Measurements from ENCODE around the gene KCNMB1.

The KCNMB1 gene, protein sequence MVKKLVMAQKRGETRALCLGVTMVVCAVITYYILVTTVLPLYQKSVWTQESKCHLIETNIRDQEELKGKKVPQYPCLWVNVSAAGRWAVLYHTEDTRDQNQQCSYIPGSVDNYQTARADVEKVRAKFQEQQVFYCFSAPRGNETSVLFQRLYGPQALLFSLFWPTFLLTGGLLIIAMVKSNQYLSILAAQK

DNA sequence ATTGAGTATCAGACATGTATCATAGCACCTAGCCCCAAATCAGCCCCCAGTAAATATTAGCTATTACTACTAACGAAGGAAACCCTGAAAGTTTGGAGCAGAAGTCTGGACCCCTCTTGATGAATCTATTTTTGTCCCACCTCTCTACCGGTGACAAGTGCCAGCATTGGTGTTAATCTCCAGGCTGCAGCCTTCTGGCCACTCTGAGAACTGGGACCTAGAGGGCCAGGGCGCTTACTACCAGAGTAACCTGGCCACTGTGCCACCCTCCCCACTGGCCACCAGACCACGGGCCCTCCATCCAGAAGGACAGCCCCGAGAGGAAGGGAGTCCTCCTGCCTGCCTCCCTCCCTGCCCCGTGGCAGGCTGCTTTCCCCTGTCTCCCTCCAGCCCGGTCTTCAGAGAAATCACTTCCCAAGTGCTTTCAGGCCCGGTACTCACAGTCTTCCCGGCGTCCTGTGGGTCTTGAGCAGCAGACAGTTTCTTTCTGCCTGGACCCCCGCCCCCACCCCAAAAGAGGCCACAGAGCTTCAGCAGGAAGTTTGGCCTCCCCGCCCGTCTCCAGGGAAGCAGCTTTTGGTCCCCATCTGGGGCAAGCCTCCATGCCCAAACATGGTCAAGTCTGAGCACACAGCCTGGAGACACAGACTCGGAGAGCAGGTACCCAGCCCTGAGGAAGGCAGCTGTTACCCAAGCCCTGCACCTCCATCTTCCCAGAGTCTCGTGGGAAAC lies at the start of gene KCNMB1:
Gene KCNMB1, minus strand, starts transcription at position 550 of the 732 bp plus-strand sequence. CDS start 3,920 bp downstream, outside the sequence.
- DNase-seq = no peak

DNA sequence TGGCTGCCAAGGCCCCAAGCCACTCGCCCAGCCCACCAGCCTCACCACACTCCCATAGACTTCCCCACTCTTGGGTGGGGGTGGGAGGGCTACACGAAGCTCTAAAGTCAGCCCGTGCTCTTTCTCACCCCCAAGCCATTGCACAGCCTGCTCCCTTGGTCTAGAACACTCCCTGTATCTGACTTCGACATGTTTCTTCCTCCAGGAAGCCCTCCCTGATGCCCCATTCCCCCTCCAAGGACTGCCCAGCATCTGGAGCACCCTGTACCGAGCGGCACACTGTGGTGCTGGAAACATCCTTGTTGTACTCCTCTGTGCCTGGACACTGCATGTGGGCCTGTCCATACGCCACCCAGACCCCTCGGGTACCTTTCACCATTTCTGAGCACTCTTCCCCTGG lies 49.4 kb upstream of the KCNMB1 start:
- no peak for DNase-seq

DNA sequence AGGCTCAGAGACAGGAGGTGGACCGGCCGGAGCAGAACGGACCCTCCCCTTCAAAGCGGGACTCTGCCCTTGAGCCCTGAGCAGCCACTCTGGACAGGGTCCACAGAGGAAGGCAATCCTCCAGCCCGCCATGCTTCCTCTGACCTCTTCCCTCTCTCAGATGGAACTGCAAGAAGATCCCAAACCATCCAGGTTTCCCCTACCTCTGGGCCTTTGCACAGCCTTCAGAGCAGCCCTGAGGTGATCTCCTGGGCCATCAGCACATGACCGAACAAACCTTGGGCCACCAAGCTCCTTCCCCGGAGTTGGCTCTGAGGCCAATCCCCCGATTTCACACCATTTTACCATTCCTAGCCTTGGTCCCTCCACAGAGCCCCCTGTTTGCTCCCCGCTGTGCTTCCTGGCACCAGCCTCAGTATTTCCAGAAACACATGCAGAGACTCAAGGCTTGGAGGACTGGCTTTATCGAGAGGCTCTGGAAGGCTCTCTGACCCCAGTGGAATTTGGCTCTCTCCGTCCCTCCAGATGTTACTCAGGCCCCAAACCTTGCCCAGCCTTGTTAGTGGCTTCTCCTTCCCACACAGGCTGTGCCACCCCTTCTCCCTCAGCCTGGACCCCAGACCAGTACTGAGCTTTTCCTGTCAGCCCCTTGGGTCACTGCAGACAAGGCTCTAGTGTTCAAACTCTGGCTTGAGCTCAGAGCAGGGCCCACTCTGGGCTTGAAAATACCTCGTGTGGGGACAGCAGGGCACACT lies 48.6 kb upstream of the KCNMB1 start:
- DNase-seq = no peak

DNA sequence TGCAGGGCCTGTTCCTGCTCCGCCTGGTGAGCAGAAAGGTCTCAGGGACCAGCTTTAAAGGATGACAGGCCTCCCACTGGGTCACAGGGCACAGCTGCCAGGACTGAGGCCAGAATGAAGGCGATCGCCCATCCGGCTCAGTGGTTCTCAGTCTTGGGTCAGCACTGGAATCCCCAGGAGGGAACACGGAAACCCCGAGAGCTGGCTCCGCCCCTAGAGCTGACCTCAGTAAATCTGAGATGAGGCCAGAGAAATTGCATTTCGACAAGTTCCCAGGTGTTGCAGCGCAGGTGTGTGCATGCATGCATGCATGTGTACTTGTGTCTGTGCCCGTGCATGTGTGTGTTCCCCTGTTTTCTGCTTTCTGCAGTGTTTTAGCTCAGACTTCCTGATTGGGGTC lies 47.2 kb upstream of the KCNMB1 start:
- DNase-seq = no peak

DNA sequence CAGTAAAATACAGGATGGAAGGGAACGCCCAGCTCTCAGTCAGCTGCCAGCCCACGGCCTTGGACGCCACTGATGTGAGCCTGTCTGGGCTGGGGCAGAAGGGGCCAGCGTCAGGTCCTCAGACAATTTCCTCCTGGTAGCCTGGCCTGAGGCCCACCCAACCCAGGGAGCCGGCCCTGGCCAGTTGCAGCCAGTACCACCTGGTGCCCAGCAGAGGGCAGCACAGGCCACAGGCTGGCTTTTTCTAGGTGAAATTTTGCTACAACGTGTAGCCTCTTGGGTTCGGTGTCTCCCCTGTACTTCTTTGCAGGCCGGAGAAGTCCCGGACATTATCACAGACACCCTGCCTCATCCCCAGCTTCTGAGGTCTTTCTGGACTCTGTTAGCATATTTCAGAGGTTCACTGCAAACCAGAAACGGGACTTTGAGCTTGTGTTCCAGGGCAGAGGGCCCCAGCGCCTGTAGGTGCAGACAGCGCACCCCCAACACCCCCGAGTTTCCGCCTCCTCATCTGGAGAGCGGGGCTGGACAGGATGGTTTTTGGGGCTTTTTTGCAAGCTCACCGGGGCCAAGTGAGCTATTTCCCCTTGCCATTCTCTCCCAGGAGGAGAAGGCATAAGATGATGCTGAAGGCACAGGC lies 45.9 kb upstream of the KCNMB1 start:
- no peak for DNase-seq

DNA sequence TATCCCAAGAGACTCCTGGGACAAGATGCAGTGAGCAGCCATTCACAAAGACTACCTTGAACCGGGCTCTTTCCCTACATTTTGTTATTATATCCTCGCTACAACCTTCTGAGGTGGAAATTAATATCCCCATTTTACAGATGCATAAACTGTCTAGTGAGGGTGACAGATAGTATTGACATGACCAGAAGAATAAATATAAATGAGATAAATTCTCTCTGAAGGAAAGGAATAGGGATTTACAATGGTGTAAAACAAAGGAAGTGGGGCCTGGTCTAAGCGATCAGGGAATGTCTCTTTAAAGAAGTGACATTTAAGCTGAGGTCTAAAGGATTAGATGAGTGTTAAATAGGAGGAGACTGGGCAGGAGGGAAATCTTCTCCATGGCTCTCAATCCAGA lies 43.5 kb upstream of the KCNMB1 start:
- no peak for DNase-seq

DNA sequence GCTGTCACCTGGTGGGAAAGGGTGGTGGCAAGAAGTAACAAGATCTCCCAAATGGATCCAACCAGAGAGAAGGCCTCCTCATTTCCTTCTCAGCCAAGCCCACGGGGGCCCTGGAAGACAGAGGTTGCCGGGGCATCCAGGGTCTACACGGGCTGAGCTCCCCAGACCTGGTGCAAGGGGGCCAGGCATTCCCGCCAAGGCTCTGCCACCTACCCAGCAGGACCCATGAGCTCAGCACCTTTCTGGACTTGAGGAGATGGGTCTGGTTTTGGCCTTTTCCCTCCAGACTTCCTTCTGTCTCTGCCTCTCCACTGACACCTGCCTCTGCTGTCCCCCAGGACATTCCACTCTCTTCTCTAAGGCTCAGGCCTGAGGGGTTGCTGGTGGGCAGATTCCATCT lies 42.4 kb upstream of the KCNMB1 start:
- DNase-seq = no peak

DNA sequence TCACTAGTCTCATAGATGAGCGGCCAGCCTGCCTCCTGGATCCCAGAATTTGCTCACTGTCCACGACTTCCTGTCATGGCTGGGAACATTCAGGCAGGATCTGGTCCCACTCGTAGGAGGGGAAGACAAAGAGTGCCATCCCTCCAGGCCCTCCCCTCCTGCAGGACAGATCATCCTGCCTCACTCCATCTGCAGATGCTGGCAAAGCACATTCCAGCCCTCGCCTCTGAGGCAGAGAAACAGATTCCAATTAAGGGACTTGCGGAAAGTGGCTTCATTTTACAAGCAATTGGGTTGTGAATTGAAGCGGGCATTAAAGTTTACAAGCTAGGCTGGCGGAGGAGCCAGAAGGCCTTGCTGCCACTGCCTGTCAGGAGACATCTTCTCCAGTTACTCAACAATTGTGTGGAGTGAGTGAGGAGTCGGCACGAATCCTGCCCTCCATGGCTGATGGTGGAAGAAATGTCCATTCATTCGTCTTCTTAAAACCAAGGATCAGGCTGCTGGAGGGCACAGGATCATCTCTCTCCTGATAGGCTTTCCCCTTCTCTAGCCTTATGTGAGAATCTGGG lies 41.8 kb upstream of the KCNMB1 start:
- DNase-seq = no peak

DNA sequence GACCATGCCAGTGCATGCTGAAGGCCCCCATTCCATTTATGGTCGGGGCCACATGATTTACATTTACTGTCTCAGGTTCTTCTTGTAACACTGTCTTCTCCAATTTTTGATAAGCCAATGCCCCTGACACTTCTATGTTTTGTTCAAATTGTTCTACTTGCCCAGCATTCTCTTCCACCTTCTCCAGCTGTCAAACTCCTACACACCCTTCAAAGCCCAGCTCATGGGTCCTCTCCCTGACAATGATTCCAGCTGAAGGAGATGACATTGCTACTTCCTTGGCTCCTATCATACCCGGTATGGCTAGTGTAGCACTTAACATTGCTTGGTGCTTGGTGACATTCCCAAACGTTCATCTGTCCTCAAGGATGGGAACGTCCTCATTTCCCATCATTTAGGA lies 41.1 kb upstream of the KCNMB1 start:
- no peak for DNase-seq

DNA sequence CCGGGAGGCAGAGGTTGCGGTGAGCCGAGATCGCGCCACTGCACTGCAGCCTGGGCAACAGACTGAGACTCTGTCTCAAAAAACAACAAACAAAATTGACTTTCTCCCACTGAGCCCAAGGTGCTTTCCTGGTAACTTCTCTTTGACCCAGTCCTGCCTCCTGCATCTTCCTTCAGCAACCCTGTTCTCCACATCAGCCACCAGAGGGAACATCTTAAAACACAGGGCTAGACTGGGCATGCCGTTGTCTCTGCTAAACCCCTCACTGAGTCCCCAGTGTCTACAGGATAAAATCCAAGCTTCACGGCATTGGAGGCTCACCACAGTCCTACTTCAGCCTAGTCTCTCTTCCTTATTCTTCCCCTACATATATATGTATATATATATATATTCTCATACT lies 39.8 kb upstream of the KCNMB1 start:
- DNase-seq = no peak

DNA sequence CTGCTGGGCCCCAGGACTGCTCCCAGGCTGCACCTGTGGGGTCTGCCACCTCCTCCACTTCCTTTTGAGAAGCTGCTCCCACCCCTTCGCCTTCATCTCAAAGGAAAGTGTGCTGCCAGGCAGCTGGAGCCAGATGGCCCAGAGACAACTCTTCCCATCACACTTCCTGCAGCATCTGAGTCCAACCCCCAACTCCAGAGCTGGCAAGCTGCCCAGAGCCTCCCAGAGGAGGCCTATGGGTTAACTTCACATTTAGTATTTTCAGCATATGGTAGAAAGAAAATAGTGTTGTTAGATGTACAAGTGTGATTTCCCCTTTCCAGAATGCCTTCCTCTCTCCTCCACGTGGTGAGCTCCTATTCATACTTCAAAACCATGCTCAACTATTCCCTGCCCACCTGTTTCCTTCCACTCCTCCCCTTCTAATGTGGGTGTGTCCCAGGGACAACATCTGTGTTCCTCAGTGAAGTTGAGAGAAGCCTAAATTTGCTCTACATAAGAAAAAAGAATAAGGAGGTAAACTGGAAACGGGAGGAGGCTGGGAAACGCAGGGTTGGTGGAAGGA lies 38.6 kb upstream of the KCNMB1 start:
- DNase-seq = no peak

DNA sequence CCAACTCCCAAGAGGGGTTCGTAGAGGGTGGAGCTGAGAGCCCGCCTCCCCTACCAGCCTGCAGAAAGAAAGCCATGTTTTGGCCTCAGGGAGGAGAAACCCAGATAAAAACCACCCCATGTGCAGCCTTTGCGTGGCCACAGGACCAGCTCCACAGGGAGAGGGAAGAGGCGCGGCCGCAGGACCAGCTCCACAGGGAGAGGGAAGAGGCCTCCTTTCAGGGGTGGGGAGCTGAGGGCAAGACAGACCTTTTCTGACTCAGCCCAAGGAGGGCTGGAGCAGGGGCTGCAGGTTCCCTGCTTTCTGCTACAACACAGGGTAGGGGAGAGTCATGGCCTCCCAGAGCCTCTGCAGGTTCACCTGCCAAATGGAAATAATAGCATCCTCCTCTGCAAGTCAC lies 37.6 kb upstream of the KCNMB1 start:
- no peak for DNase-seq

DNA sequence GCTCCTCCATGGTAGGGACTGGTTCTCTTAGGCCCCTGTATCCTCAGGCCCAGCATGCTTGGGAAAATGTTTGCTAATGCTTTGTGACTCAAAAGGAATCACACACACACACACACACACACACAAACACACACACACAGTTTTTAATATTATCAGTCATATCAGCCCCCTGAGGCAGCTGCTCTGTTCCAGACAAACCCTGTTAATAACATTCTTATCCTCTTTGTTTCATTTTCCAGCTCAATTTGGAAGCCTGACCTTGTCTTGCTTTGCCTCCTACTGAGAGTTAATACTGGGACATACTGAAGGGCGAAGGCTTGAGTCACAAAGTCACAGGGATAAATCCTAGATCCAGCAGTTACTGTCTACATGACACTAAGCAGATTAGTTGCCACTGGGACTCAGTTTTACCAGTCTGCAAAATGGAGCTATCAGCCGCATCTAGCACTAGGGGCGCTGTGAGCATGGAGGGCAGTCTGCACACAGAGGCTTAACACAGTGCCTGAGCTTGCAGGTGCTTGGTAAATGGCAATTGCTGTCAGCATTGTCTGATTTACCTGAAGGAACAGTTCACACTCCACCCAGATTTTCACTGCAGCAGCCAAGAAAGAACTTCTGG lies 37.1 kb upstream of the KCNMB1 start:
- DNase-seq = no peak

DNA sequence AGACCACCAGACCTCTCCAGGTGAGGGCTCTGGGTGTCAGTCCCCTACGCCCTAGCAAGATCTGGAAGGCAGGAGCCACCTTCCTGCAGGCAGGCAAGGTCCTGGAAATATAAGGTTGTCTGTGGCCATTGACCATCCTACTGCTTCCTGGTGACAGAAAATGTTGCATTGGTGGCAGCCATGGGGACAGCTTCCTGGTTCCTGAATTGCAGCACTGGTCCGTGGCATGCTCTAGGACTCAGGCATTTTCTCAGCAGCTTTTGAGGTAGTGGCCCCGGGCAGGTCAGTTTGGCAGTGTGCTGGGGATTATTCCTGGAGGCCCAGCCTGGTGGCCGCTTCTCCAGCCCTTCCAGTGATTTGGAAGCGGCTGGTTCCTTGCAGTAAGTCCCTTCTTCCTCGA lies 36.6 kb upstream of the KCNMB1 start:
- no peak for DNase-seq

DNA sequence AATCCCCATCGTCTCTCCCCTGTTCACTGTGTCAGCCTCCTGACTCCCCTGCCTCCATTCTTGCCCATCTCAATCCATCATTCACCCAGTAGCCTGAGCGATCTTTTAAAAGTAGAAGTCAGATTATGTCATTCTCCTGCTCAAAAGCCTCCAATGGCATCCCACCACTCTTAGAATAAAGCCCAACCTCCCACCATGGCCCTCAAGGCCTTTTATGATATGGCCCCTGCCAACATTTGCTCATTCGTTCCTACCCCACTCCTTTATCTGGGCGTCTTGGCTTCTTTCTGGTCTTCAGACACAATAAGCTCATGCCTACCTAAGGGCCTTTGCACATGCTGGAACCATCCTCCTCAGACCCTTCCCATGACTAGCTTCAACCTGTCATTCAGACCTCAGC lies 35.5 kb upstream of the KCNMB1 start:
- DNase-seq = no peak

DNA sequence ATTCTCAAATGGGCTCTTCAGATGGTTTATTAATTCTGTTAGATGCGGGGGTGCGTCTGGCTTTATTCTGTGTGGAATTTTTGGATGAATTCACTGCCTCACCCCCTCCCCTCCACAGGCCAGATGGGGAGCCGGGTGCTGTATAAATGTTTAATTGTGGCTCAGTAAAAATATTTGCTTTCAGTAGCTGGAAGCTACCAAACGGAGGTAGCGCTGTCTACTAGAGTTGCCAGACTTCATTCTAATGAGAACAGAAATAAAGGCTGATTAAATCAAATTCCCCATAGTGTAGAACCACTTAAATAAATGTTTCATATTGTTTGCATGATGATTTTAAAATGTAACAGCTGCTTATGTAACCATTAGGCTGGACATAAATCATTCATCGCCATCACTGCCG lies 34.5 kb upstream of the KCNMB1 start:
- no peak for DNase-seq

DNA sequence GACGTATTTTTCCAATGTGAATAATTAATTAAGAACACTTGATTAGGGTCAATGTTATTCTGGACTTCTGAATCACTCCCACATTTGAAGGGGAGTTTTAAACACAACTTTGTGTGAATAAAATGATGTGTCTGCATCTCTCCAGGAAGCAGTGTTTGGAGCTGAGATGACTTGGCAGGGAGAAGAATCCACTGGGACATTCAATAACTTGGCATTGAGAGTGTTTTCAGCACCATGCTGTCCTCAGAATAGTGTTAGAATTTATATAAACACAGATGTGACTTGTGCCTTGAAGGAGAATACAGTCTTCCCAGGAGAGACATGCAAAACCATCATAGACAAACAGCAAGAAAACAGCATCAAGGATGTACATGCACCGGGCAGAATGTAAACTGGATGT lies 32.7 kb upstream of the KCNMB1 start:
- no peak for DNase-seq

DNA sequence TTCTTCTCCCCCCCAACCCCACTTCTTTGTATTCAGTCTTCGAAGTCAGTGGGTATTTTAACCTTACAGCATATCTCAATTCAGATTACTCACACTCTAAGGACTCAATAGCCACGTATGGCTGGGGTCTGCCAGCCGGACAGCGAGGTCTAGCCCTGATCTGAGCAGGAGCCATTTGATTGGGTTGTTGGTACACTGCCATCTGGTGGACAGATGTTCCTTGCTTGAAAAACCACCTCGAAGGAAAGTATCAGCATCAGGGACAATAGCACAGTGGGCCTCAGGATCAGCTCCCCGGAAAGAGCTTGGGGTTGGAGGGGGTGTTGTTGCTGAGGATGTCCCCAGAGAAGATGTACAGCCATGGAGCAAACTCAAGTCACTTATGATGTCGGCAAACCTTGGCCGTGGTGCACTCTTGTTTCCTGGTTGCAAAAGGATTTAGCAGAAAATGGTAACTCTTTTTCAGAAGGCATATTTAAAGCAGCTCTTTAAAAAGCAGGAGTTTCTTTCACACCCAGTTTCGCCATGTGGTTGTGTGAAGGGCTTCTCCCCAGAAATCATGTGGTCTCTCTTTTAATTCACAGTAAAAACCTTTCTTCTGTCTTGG lies 31.7 kb upstream of the KCNMB1 start:
- no peak for DNase-seq

DNA sequence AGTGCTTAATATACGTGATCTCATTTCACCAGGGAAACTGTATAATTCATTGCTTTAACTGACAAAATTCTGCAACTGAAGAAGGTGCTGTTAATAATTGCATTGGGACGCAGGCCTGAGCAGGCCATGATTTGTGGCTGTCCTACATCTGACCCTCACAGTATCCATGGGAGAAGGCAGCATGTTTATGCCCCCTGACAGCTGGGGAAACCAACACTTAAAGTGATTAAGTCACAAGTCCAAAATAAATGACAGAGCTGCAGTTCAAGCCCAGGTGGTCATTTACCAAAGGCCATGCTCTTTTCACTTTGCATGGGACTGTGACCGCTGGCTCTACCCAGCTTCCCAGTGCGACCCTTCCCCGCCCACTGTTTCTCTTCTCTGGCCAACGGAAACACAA lies 30.5 kb upstream of the KCNMB1 start:
- no peak for DNase-seq

DNA sequence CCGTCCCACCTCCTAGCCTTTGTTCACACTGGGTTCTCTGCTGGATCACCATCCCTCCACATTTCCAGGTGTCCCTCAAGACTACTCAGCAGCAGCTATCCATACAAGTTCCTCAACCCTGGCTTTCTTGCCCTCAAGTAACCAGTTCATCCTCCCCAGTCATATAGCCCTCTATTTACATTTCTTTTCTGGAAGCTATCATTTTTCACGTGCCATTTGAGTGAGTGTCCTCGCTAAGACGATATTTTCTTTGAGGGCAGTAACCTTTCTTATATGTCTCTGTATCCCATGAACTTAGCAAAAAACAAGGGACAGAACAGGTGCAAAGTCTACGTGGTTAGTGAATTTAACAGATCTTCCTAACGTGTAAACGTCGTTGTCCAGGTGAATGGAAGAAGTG lies 29.6 kb upstream of the KCNMB1 start:
- DNase-seq = no peak

DNA sequence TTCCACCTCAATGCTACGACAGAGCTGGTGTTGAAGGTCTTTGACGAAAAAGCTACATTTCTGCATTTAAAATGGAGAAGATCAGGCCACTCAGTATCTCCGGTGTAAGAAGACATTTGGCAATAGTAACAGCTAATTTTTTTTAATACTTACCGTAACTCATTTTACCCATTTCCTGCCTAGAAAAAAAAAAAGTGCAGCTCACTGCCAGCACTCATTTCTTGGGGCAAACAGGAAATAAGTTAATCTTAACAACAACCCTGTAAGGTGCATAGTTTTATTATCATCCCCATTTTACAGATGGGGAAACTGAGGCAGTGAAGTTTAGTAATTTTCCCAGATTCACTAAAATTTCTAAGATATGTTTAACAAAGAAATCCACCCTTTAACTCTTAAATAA lies 27.4 kb upstream of the KCNMB1 start:
- DNase-seq = no peak

DNA sequence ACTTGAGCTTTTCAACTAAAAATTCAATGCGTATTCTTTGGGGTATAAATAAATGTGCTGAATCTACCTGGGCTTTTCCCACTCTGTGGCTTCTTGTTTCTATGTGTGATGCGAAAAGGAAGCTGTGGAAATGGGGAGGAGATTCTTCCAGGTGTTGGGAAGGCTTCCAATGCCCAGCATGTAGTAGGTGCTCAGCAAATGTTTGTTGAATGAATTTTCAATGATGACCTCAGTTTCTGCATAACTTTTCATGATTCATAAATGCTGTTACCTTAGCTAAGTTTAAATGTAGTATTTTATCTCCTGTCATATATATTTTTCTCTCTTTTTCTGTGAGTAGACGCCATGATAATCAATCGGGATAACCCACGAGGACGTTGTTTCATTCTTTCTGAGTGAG lies 25.6 kb upstream of the KCNMB1 start:
- DNase-seq = no peak
